CD8-positive, alpha-beta memory T cell (primary cell): Measurements from ENCODE around the gene MYD88. TPM values are rescaled to one million over a fixed set of nuclear protein-coding genes. Genes with fewer than 3 reads are reported as not detected.
A peak's percentile ranks its signal among the peaks of the same experiment; 100 is the strongest.
"Not testable (repeated sequence)": the region's sequence is repeated elsewhere in the genome, so short reads cannot be mapped to it uniquely, and the experiment has no call there.

Experiments used
- CTCF ChIA-PET: fragments of 350-600 bp; sonication (Branson Sonifier 250); formaldehyde crosslinking; loops from one replicate; lab custom pipeline; 2021; ENCODE audit warnings: antibody characterized with exemption; lab: Charles Lee
- POLR2A ChIA-PET: fragments of 350-600 bp; sonication (Branson Sonifier 250); formaldehyde crosslinking; loops from one replicate; lab custom pipeline; 2021; ENCODE audit warnings: antibody characterized with exemption; lab: Charles Lee
- DNase-seq, 5 donors: peaks; one replicate each; pipeline versions ENCODE4 v3.0.0 to v3.0.0-alpha.2; 2020 to 2022; ENCODE audit warnings: mixed read lengths in 1 of 5
- H3K27ac ChIP-seq: one replicate; pipeline ENCODE4 v1.7.0; 2013; ENCODE audit warnings: low read depth, mild to moderate bottlenecking, low read length, moderate library complexity
- H3K27me3 ChIP-seq: 2 replicates; pipeline ENCODE4 v1.7.0; 2013; ENCODE audit warnings: low read length, mild to moderate bottlenecking; ENCODE audit not compliant: insufficient read depth, poor library complexity, severe bottlenecking
- H3K36me3 ChIP-seq: 2 replicates; pipeline ENCODE4 v1.7.0; 2013; ENCODE audit warnings: mild to moderate bottlenecking, low read length, moderate library complexity; ENCODE audit not compliant: insufficient read depth
- H3K4me1 ChIP-seq: 2 replicates; pipeline ENCODE4 v1.7.0; 2013; ENCODE audit warnings: mild to moderate bottlenecking, low read length, moderate library complexity; ENCODE audit not compliant: insufficient read depth
- H3K4me3 ChIP-seq: 2 replicates; pipeline ENCODE4 v1.7.0; 2013; ENCODE audit warnings: mild to moderate bottlenecking, low read length
- H3K9me3 ChIP-seq: 2 replicates; pipeline ENCODE4 v1.7.0; 2013; ENCODE audit warnings: mild to moderate bottlenecking, low read length
- H3K27ac Mint-ChIP-seq, 8 donors: one replicate each; pipeline ENCODE4 v1.8.0; 2020 to 2021; ENCODE audit warnings: mixed read lengths in 8 of 8, mild to moderate bottlenecking in 6 of 8, inconsistent platforms in 3 of 8, moderate library complexity in 3 of 8
- H3K27me3 Mint-ChIP-seq, 2 donors: one replicate each; pipeline ENCODE4 v1.8.0; 2020 to 2021; ENCODE audit warnings: mixed read lengths in 2 of 2, mild to moderate bottlenecking in 1 of 2, moderate library complexity in 1 of 2
- H3K36me3 Mint-ChIP-seq, 3 donors: one replicate each; pipeline ENCODE4 v1.8.0; 2020 to 2021; ENCODE audit warnings: mixed read lengths in 3 of 3, inconsistent platforms in 1 of 3, mild to moderate bottlenecking in 1 of 3
- H3K4me1 Mint-ChIP-seq, 3 donors: one replicate each; pipeline ENCODE4 v1.8.0; 2020 to 2021; ENCODE audit warnings: mixed read lengths in 3 of 3, inconsistent platforms in 1 of 3, mild to moderate bottlenecking in 1 of 3
- H3K4me3 Mint-ChIP-seq, 7 donors: one replicate each; pipeline ENCODE4 v1.8.0; 2020 to 2021; ENCODE audit warnings: mixed read lengths in 7 of 7, mild to moderate bottlenecking in 6 of 7, moderate library complexity in 4 of 7, inconsistent platforms in 2 of 7
- H3K9me3 Mint-ChIP-seq, 5 donors: one replicate each; pipeline ENCODE4 v1.8.0; 2020 to 2022; ENCODE audit warnings: mixed read lengths in 5 of 5, mild to moderate bottlenecking in 3 of 5, moderate library complexity in 2 of 5, inconsistent platforms in 1 of 5
- polyA plus RNA-seq: library from polyadenylated mRNA; unstranded; fragments of 300-500 nt; fragmentation: Illumina TruSeq; gene quantifications from one replicate; pipeline ENCODE4 v1.2.3, GENCODE V29; 2021
- total RNA-seq, 2 experiments: library from RNA; stranded (reverse); gene quantifications; one replicate each; pipeline ENCODE4 v1.2.3, GENCODE V29; 2021

Gene MYD88
- total and polyA plus RNA-seq, 3 experiments from 2014 or later, result 32.9 to 108 (median 35.9) TPM

GRCh38 chr3:38133209-38133556 lies 5.3 kb upstream of the MYD88 start:
- Mint-ChIP-seq H3K4me3 (peak overlapping the region in 2 of 7 donors; percentile 38 to 82), H3K9me3 (no peaks in the 10 kb centered on the region), H3K27me3 (no peaks in the 10 kb centered on the region), H3K4me1 (peaks cover 49 to 74% (median 66%) of the 10 kb centered on the region in 3 donors), H3K36me3 (peaks cover 0 to 78% (median 6%) of the 10 kb centered on the region in 3 donors), H3K27ac (peak overlapping the region in 6 of 8 donors; percentile 1 to 79 (median 16))
- no peak overlapping the region for H3K4me3 ChIP-seq
- H3K4me1 ChIP-seq, result peaks cover 19% of the 10 kb centered on the region
- H3K27me3 ChIP-seq, result no peaks in the 10 kb centered on the region
- ChIA-PET POLR2A (no interaction called here), CTCF (interaction anchor here (1.4 kb wide), 1 partner anchor 31 kb away, joined by 3 read pairs; no protein-coding TSS in a partner anchor)
- no peak for DNase-seq
- peaks cover 42% of the 10 kb centered on the region for H3K36me3 ChIP-seq
- no peak overlapping the region for H3K27ac ChIP-seq
- no peaks in the 10 kb centered on the region for H3K9me3 ChIP-seq

DNA sequence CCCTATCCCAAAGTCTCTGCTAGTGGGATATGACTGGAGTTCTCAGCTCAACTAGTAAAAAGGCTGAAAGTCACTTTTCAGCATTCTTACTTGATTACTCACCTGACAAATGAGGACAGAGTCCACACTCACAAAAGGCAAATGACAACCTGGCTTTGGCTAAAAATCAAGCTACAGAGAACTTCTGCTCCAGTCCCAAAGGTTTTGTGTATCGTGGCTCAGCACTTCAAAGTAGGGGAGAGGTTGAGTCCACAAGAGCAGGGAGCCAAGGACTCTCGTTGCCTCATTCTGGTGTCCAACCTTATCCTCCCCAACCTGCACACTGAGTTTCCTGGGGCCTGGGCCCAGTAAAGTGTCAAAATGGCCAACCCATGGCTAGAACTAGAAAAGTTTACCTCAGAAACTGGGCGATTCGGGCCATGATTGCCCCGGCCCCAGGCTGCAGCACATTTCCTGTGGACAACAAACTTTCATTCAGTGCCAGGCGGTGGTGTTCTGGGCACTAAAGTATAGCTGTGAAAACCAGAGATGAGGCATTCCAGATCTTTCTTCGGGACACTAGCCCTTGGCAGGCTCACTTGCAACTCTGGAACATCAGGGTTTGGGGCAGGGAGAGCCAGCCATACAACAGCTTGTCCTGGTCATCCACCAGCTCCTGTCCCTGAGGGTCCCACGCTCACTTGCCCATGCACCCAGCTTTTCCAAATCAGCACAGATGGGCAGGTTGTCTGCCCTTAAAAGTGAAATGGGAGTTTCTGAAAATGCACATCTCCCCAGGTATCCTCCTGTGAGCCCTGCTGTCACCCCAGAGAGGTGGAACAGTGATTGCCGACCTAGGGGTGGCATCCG lies 4.7 kb upstream of the MYD88 start:
- H3K4me1 ChIP-seq, result peaks cover 20% of the 10 kb centered on the region
- Mint-ChIP-seq H3K27ac (peak overlapping the region in 7 of 8 donors; percentile 26 to 93 (median 37)), H3K36me3 (peaks cover 0 to 81% (median 6%) of the 10 kb centered on the region in 3 donors), H3K4me3 (peak overlapping the region in 2 of 7 donors; percentile 3 to 96), H3K27me3 (no peaks in the 10 kb centered on the region), H3K9me3 (no peaks in the 10 kb centered on the region), H3K4me1 (peaks cover 52 to 77% (median 70%) of the 10 kb centered on the region in 3 donors)
- H3K27ac ChIP-seq, result no peak overlapping the region
- H3K4me3 ChIP-seq, result no peak overlapping the region
- ChIA-PET CTCF (no interaction called here), POLR2A (interaction anchor here (0.6 kb wide), 1 partner anchor 33 kb away, joined by 4 read pairs; no protein-coding TSS in a partner anchor)
- peaks cover 41% of the 10 kb centered on the region for H3K36me3 ChIP-seq
- H3K9me3 ChIP-seq, result no peaks in the 10 kb centered on the region
- H3K27me3 ChIP-seq, result no peaks in the 10 kb centered on the region
- no peak for DNase-seq

DNA sequence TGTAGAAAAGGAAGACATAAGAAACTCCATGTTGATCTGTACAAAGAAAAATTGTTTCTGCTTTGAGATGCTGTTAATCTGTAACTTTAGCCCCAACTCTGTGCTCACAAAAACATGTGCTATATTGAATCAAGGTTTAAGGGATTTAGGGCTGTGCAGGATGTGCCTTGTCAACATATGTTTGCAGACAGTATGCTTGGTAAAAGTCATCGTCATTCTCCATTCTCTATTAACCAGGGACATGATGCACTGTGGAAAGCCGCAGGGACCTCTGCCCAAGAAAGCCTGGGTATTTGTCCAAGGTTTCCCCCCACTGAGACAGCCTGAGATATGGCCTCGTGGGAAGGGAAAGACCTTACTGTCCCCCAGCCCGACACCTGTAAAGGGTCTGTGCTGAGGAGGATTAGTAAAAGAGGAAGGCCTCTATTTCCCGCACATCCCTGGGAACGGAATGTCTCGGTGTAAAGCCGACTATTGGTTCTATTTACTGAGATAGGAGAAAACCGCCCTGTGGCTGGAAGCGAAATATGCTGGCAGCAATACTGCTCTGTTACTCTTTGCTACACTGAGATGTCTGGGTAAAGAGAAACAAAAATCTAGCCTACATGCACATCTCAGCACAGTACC lies 3.8 kb upstream of the MYD88 start:
- Histone ChIP-seq H3K4me1 (peaks cover 24% of the 10 kb centered on the region), H3K36me3 (peaks cover 34% of the 10 kb centered on the region)
- H3K27me3 Mint-ChIP-seq, POLR2A ChIA-PET, H3K4me3 ChIP-seq, CTCF ChIA-PET, H3K27me3 ChIP-seq, H3K27ac ChIP-seq, DNase-seq, H3K9me3 Mint-ChIP-seq, H3K9me3 ChIP-seq: not testable (repeated sequence)
- Mint-ChIP-seq H3K4me3 (peak overlapping the region; percentile 52 to 99 (median 94)), H3K4me1 (peaks cover 57 to 81% (median 76%) of the 10 kb centered on the region in 3 donors), H3K36me3 (peaks cover 0 to 77% (median 6%) of the 10 kb centered on the region in 3 donors), H3K27ac (peak overlapping the region in 7 of 8 donors; percentile 54 to 95 (median 77))

- peaks cover 35% of the 10 kb centered on the region for H3K4me1 ChIP-seq
- not testable (repeated sequence) for H3K27me3 ChIP-seq, H3K9me3 Mint-ChIP-seq, H3K9me3 ChIP-seq, H3K27me3 Mint-ChIP-seq
- peak overlapping the region; percentile 97 for H3K4me3 ChIP-seq
- DNase-seq, result peak in 2 of 5 donors; percentile 22 to 60
- H3K4me1 Mint-ChIP-seq, result peaks cover 63 to 85% (median 81%) of the 10 kb centered on the region in 3 donors
- peak overlapping the region; percentile 89 for H3K27ac ChIP-seq
- peaks cover 0 to 71% (median 6%) of the 10 kb centered on the region in 3 donors for H3K36me3 Mint-ChIP-seq
- CTCF ChIA-PET, result interaction anchor here (1.5 to 7.7 kb wide), 3 partner anchors 18 to 210 kb away, joined by 4 to 60 read pairs (median 15); partner anchors contain the start of gene OXSR1
- POLR2A ChIA-PET, result interaction anchor here (1.5 to 2.2 kb wide), 2 partner anchors 18 to 30 kb away, joined by 4 to 75 read pairs; partner anchors contain the start of gene OXSR1
- peak overlapping the region; percentile 74 to 95 (median 87) for H3K27ac Mint-ChIP-seq
- peak overlapping the region; percentile 87 to 99 (median 95) for H3K4me3 Mint-ChIP-seq
- peaks cover 28% of the 10 kb centered on the region for H3K36me3 ChIP-seq
Measured at GRCh38 chr3:38135621-38136277, 2.7 kb upstream of the MYD88 start.

- H3K4me3 Mint-ChIP-seq, result peak overlapping the region; percentile 87 to 99 (median 95)
- H3K4me1 Mint-ChIP-seq, result peaks cover 65 to 87% (median 86%) of the 10 kb centered on the region in 3 donors
- H3K27me3 Mint-ChIP-seq, result no peaks in the 10 kb centered on the region
- peak overlapping the region; percentile 74 to 95 (median 87) for H3K27ac Mint-ChIP-seq
- H3K4me3 ChIP-seq, result peak overlapping the region; percentile 97
- H3K27ac ChIP-seq, result peak overlapping the region; percentile 89
- H3K36me3 Mint-ChIP-seq, result peaks cover 0 to 71% (median 11%) of the 10 kb centered on the region in 3 donors
- peaks cover 37% of the 10 kb centered on the region for H3K4me1 ChIP-seq
- ChIA-PET POLR2A (interaction anchor here (0.6 to 2.2 kb wide), 4 partner anchors 17 to 98 kb away, joined by 3 to 75 read pairs (median 4); partner anchors contain the start of genes DLEC1 and OXSR1), CTCF (interaction anchor here (0.6 to 7.7 kb wide), 8 partner anchors 19 to 360 kb away, joined by 3 to 60 read pairs (median 4); partner anchors contain the start of genes DLEC1 and OXSR1)
- no peaks in the 10 kb centered on the region for H3K9me3 ChIP-seq
- H3K27me3 ChIP-seq, result no peaks in the 10 kb centered on the region
- H3K36me3 ChIP-seq, result peaks cover 25% of the 10 kb centered on the region
- H3K9me3 Mint-ChIP-seq, result no peaks in the 10 kb centered on the region
- DNase-seq, result peak in 1 of 5 donors; percentile 7
Measured at GRCh38 chr3:38136393-38136776, 2.1 kb upstream of the MYD88 start.

- DNase-seq, result peak; percentile 95 to 98 (median 96)
- Mint-ChIP-seq H3K4me3 (peak within 1 kb of the TSS; percentile 87 to 99 (median 95)), H3K27ac (peak within 1 kb of the TSS; percentile 89 to 100 (median 96)), H3K4me1 (peaks cover 66 to 85% (median 84%) of the 10 kb centered on the region in 3 donors), H3K27me3 (no peaks in the 10 kb centered on the region), H3K9me3 (no peaks in the 10 kb centered on the region), H3K36me3 (peaks cover 0 to 72% (median 15%) of the 10 kb centered on the region in 3 donors)
- peaks cover 37% of the 10 kb centered on the region for H3K4me1 ChIP-seq
- H3K27ac ChIP-seq, result peak within 1 kb of the TSS; percentile 89
- CTCF ChIA-PET, result interaction anchor here (0.6 to 7.7 kb wide), 10 partner anchors 19 to 360 kb away, joined by 3 to 60 read pairs (median 4); partner anchors contain the start of genes DLEC1, OXSR1 and XYLB
- POLR2A ChIA-PET, result interaction anchor here (0.5 to 2.2 kb wide), 8 partner anchors 17 to 173 kb away, joined by 3 to 75 read pairs (median 4); partner anchors contain the start of genes DLEC1, OXSR1 and PLCD1
- H3K36me3 ChIP-seq, result peaks cover 25% of the 10 kb centered on the region
- H3K4me3 ChIP-seq, result peak within 1 kb of the TSS; percentile 97
- H3K27me3 ChIP-seq, result no peaks in the 10 kb centered on the region
- no peaks in the 10 kb centered on the region for H3K9me3 ChIP-seq
Measured at GRCh38 chr3:38136777-38137614, 1.5 kb upstream of the MYD88 start, which contains the start of gene ACAA1. Gene ACAA1, minus strand, starts transcription at chr3:38137127. Its CDS starts 92 bp downstream, at chr3:38137035.
